GM13976 (cell line): ENCODE results near the gene DYRK4.

Experiments used
- DNase-seq: peaks from one replicate; pipeline ENCODE4 v3.0.0; 2012; ENCODE audit warnings: low spot score
- in situ Hi-C: fragments of 300-500 bp; cut with MboI; formaldehyde crosslinking; loops from one replicate; pipeline ENCODE4 v1.12.0; 2022; ENCODE audit warnings: low sequenced_read_pairs, mixed read lengths, inconsistent platforms; ENCODE audit not compliant: unreplicated experiment
- TF ChIP-seq, protein P1 (sequence below): IDR thresholded peaks from 2 replicates; pipeline ENCODE4 v1.5.1; 2012; ENCODE audit warnings: borderline replicate concordance, mild to moderate bottlenecking; ENCODE audit not compliant: insufficient read depth; ENCODE audit errors: extremely low read depth, missing control alignments, control extremely low read depth

Gene DYRK4

DNA sequence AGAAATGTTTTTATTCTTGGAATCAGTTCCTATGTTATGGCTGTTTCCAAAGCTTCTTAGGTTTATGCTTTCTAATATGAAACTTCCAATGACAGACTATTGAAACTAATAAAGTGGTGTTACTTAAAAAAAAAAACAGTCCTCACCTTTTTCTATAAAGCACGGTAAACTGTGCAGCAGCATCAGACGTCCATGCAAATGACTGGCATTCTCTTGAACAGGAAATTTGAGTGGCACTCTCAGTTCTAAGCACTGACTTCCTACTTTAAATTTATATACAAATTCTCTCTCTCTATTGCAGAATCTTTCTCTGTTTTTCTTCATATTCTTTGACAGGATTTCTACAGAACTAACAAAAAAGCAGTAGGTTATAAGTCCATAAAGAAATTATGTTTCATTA is 26.1 kb upstream of the DYRK4 start:
- DNase-seq = no peak
- TF ChIP-seq, protein P1, sequence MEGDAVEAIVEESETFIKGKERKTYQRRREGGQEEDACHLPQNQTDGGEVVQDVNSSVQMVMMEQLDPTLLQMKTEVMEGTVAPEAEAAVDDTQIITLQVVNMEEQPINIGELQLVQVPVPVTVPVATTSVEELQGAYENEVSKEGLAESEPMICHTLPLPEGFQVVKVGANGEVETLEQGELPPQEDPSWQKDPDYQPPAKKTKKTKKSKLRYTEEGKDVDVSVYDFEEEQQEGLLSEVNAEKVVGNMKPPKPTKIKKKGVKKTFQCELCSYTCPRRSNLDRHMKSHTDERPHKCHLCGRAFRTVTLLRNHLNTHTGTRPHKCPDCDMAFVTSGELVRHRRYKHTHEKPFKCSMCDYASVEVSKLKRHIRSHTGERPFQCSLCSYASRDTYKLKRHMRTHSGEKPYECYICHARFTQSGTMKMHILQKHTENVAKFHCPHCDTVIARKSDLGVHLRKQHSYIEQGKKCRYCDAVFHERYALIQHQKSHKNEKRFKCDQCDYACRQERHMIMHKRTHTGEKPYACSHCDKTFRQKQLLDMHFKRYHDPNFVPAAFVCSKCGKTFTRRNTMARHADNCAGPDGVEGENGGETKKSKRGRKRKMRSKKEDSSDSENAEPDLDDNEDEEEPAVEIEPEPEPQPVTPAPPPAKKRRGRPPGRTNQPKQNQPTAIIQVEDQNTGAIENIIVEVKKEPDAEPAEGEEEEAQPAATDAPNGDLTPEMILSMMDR = no peak
- in situ Hi-C loops = no loop called here

- TF ChIP-seq, protein P1 = no peak
- in situ Hi-C loops = no loop called here
- peak; percentile 87 for DNase-seq
Measured at GRCh38 chr12:4538207-4539160, 23.5 kb upstream of the DYRK4 start, which contains the start of gene RAD51AP1. RAD51AP1 (plus strand) TSS chr12:4538890; CDS start chr12:4538940, 50 bp downstream.

- TF ChIP-seq, protein P1 = no peak
- in situ Hi-C loops = no loop called here
- no peak for DNase-seq
Measured at GRCh38 chr12:4539167-4539870, 22.7 kb upstream of the DYRK4 start.

DNA sequence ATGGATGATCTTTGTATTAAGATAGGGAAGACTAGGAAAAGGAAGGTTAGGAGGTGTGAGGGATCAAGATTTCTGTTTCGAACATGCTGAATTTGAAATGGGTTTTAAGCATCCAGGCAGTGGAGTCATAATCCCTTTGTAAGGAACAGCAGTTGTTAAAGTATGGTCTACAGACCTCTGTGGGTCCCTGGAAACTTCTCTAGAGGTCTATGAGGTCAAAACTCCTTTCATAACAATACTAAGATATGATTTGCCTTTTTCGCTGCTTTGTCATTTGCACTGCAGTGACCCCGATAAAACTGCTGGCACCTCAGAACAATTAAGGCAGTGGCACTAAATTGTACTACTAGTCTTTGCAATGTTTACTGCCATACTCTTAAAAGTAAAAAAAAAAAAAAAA is 21.8 kb upstream of the DYRK4 start:
- TF ChIP-seq, protein P1 = no peak
- DNase-seq = no peak
- in situ Hi-C loops = no loop called here

DNA sequence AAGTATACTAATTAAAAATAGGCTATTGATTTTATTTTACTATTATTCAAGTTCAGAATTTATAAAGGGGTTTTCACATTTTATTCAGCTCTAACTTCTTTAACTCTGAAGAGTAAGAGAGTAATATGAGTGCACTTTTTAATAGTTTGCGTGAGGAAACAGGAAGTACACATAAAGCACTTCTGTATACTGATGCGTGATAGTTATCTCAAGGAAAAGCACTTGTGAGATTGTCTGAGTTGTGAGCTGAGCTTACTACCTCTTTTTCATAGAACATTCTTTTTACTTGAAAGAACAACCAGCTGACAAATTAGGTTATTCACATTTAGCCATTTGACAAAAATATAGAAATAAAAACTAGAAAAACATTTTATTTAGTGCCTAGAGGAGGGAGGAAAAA is 21.4 kb upstream of the DYRK4 start:
- no peak for DNase-seq
- in situ Hi-C loops = no loop called here
- TF ChIP-seq, protein P1 = no peak

GRCh38 chr12:4545195-4545594 is 16.8 kb upstream of the DYRK4 start:
- DNase-seq = no peak
- in situ Hi-C loops = no loop called here
- TF ChIP-seq, protein P1 = no peak
